OCI-LY1 (cell line): Measurements from ENCODE around the gene TRPC1.

Source experiments
- CTCF ChIP-seq: fragments of 200-600 bp; sonication (generic), shearing (Covaris generic); IDR thresholded peaks from 2 replicates; pipeline ENCODE4 v1.5.1; 2017; ENCODE audit warnings: mild to moderate bottlenecking, antibody characterized with exemption, low read length, moderate library complexity, mixed read lengths
- EZH2 ChIP-seq: fragments of 200-600 bp; sonication (generic), shearing (Covaris generic); IDR thresholded peaks from 2 replicates; pipeline ENCODE4 v1.8.0; 2017; ENCODE audit warnings: borderline replicate concordance, mixed run types, mild to moderate bottlenecking, antibody characterized with exemption, low read length, moderate library complexity, mixed read lengths

GRCh38 chr3:142705198-142705597 lies 18.6 kb upstream of the TRPC1 start:
- TF ChIP-seq CTCF (no peak), EZH2 (no peak)
